Progenitor cell of endocrine pancreas (in vitro differentiated cells): ENCODE data around the gene MAGI1. TPM values are rescaled to one million over a fixed set of nuclear protein-coding genes. Genes with fewer than 3 reads are reported as not detected.

ENCODE experiments used
- DNase-seq: peaks from one replicate; pipeline ENCODE4 v3.0.0; 2021; ENCODE audit warnings: low spot score; ENCODE audit not compliant: unreplicated experiment
- H3K27ac Mint-ChIP-seq: 2 replicates; pipeline ENCODE4 v1.8.0; 2021; ENCODE audit warnings: mild to moderate bottlenecking, moderate library complexity, mixed read lengths
- H3K27me3 Mint-ChIP-seq: 2 replicates; pipeline ENCODE4 v1.8.0; 2021; ENCODE audit warnings: mixed read lengths
- H3K36me3 Mint-ChIP-seq: 2 replicates; pipeline ENCODE4 v1.8.0; 2022; ENCODE audit warnings: mixed read lengths; ENCODE audit not compliant: insufficient read depth
- H3K4me1 Mint-ChIP-seq: 2 replicates; pipeline ENCODE4 v1.8.0; 2021; ENCODE audit warnings: low read depth, mixed read lengths
- H3K4me3 Mint-ChIP-seq: 2 replicates; pipeline ENCODE4 v1.8.0; 2021; ENCODE audit warnings: low read depth, mild to moderate bottlenecking, moderate library complexity, mixed read lengths
- H3K9me3 Mint-ChIP-seq: 2 replicates; pipeline ENCODE4 v1.8.0; 2021; ENCODE audit warnings: low read depth, mixed read lengths
- total RNA-seq: library from RNA; stranded (reverse); gene quantifications from 2 replicates; pipeline ENCODE4 v1.2.1, GENCODE V29; 2021
- TF ChIP-seq, protein P1 (sequence below): fragments of 200-600 bp; sonication (generic); IDR thresholded peaks from one replicate; pipeline ENCODE4 v1.5.0; 2021; ENCODE audit warnings: antibody characterized with exemption, mild to moderate bottlenecking; ENCODE audit not compliant: unreplicated experiment

Gene MAGI1
- total RNA-seq, 1 donor from 2014 or later = 142 TPM

DNA sequence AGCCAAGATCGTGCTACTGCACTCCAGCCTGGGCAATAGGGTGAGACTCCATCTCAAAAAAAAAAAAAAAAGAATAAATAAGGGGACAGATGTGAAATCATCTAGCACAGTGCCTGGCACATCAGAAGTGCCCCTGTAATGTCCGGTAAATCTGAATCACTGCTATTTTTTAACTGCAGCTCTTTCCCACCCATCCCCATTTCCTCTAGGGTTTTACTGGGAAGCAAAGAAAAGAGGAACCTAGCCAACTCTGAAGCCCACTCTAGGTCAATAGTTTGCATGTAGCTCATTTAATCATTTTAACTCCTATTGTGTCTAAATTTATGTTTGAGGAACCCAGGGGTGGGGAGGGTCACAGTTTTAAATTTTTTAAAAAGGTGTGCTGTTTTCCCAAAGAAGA is 26.0 kb downstream of the MAGI1 start:
- TF ChIP-seq, protein P1, sequence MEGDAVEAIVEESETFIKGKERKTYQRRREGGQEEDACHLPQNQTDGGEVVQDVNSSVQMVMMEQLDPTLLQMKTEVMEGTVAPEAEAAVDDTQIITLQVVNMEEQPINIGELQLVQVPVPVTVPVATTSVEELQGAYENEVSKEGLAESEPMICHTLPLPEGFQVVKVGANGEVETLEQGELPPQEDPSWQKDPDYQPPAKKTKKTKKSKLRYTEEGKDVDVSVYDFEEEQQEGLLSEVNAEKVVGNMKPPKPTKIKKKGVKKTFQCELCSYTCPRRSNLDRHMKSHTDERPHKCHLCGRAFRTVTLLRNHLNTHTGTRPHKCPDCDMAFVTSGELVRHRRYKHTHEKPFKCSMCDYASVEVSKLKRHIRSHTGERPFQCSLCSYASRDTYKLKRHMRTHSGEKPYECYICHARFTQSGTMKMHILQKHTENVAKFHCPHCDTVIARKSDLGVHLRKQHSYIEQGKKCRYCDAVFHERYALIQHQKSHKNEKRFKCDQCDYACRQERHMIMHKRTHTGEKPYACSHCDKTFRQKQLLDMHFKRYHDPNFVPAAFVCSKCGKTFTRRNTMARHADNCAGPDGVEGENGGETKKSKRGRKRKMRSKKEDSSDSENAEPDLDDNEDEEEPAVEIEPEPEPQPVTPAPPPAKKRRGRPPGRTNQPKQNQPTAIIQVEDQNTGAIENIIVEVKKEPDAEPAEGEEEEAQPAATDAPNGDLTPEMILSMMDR = no peak
- Mint-ChIP-seq H3K27me3 (no peaks in the 10 kb centered on the region), H3K36me3 (peaks cover 2% of the 10 kb centered on the region), H3K4me1 (peaks cover 52% of the 10 kb centered on the region), H3K27ac (no peak overlapping the region), H3K4me3 (no peak overlapping the region), H3K9me3 (no peaks in the 10 kb centered on the region)
- DNase-seq = no peak

DNA sequence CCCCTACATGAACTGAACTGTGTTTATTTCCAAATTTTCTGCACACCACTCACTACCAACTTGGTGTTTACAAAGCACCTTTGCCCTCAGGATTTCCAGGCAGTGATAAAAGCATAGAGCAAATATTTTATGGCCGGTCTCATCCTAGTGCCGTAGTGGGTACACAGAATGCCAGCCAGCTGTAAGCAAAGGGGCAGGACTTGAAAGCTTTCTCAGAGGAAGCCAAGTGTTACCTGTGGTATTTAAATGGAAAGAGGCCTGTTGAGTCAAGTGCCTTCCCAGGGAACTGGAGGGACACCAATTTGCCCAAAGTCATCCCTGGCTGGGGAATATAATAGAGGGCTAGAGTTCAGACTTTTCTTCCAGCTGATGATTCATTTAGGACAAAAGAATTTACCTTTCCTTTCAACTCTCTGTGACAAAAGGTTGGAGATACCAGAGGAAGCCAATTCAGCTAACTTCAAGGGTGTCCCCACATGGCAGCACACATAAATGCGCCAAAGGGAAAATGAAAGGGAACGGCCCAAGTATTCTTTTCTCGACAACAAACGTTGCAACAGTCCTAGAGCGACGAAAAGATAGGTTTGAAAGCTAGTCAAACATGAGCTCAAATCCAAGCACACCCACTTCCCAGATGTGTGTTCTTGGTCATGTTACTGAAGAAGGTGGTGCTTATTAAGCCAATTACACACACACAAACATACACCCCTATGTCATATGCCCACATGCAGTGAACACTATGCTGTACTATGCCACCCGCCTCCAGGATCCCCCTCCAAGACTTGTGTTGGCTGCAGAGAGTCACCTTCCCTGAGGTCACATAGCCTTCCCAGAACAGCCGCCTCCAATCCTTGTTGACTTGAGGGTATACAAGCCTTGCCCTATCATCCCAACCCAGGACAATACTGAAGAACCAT is 27.7 kb downstream of the MAGI1 start:
- Mint-ChIP-seq H3K27ac (peak overlapping the region; percentile 23), H3K27me3 (no peaks in the 10 kb centered on the region), H3K4me3 (no peak overlapping the region), H3K9me3 (no peaks in the 10 kb centered on the region), H3K4me1 (peaks cover 46% of the 10 kb centered on the region), H3K36me3 (peaks cover 2% of the 10 kb centered on the region)
- TF ChIP-seq, protein P1 = no peak
- no peak for DNase-seq

DNA sequence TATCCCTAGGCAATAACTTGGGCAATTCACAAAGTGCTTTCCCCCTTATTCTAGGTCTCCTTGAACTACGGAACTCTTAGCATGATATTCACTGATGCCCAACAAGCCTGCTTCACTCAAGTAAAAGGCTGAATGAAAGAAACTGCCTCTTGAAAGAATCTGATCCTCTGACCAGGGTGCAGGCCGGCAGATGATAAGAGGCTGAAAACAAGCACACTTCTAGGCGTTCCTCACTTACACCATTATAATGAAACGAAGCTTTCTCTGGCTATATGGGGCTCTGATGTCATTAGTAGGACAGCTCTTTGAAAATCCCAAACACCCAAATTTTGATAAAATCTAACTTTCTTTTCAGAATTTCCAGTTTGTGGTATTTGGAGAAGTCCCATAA is 28.4 kb downstream of the MAGI1 start:
- TF ChIP-seq, protein P1 = no peak
- no peaks in the 10 kb centered on the region for H3K9me3 Mint-ChIP-seq
- H3K4me1 Mint-ChIP-seq = peaks cover 45% of the 10 kb centered on the region
- peak overlapping the region; percentile 23 for H3K27ac Mint-ChIP-seq
- no peak overlapping the region for H3K4me3 Mint-ChIP-seq
- no peaks in the 10 kb centered on the region for H3K27me3 Mint-ChIP-seq
- peaks cover 3% of the 10 kb centered on the region for H3K36me3 Mint-ChIP-seq
- DNase-seq = no peak

GRCh38 chr3:66004244-66004643 is 34.5 kb downstream of the MAGI1 start:
- H3K27ac Mint-ChIP-seq = no peak overlapping the region
- peaks cover 46% of the 10 kb centered on the region for H3K4me1 Mint-ChIP-seq
- H3K27me3 Mint-ChIP-seq = no peaks in the 10 kb centered on the region
- peaks cover 11% of the 10 kb centered on the region for H3K36me3 Mint-ChIP-seq
- H3K4me3 Mint-ChIP-seq = no peak overlapping the region
- DNase-seq = no peak
- TF ChIP-seq, protein P1 = no peak
- H3K9me3 Mint-ChIP-seq = no peaks in the 10 kb centered on the region

DNA sequence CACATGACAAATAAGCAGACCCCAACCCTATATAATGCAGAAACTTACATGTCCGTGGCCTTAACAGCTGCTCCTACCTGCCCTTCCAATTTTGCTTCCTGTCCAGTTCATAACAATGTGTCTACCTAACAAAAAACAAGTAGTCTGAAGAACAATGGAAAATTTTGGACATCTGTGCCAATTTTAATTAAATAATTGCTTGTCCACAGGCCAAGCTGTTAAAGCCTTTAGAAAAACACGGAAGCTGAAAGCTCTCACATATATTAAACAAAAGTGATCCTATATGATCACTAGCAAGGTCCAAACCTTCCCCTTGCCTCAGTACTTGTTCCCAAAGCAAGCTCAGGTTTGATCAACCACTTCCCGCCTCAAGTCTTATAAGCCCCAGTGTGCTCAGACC is 37.1 kb downstream of the MAGI1 start:
- Mint-ChIP-seq H3K27ac (peak overlapping the region; percentile 39), H3K4me1 (peaks cover 58% of the 10 kb centered on the region), H3K27me3 (no peaks in the 10 kb centered on the region), H3K36me3 (peaks cover 15% of the 10 kb centered on the region), H3K9me3 (no peaks in the 10 kb centered on the region), H3K4me3 (no peak overlapping the region)
- DNase-seq = no peak
- TF ChIP-seq, protein P1 = no peak
